Inflammatory macrophage treated with lipopolysaccharide for 1 hour (primary cell): ENCODE data around the gene MAJIN.
"Not testable (repeated sequence)": the region's sequence is repeated elsewhere in the genome, so short reads cannot be mapped to it uniquely, and the experiment has no call there.

Experiments used
- DNase-seq, 2 donors: peaks; one replicate each; pipeline ENCODE4 v3.0.0-alpha.2; 2020 to 2022

The MAJIN gene

DNA sequence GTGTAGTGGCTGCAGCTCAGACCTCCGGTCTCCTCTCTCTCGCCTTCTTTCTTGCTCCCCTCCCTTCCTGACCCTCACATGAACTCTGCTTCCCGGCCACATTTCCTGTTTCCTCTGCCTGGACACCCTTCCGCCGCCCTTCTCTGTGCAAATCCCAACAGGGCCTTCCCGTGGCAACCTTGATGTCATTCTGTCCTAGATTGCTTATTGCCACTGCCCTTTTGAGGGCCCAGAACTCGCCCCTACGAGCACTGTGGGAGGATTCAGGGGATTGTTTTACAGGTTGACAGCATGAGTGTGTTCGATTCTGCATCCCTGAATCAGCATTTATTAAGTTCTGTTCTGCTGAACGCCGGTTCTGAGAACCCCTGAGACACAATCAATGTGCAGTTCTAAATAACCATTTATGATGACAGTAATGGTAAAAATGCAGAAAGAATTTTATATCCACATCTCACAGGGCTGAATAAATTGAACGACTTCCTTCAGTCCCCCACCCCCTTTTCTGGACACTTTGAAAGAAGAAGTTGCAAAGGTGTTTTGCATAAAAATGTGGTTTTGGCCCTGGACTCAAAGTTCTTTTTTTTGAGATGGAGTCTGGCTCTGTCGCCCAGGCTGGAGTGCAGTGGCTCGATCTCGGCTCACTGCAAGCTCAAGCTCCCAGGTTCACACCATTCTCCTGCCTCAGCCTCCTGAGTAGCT is 18.5 kb upstream of the MAJIN start:
- peak; percentile 31 to 63 for DNase-seq

DNA sequence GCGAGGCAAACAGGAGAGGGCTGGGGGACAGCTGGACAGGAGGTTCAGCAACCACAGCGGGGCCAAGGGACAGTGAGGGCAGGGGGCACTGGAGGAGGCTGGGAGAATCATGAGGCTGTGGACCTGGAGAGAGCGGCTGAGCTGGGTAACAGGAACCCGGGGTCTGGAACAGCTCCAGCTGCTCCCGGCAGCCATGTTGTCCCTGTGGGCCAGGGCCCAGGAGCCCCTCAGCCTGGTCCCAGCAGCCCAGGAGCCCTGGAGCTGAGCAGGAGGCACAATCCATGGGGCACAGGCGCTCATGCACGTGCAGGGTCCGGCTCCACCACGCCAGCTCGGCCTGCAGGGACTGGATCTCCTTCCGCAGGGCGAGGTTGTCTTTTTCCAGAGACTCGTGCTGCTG is 17.5 kb upstream of the MAJIN start:
- no peak for DNase-seq

DNA sequence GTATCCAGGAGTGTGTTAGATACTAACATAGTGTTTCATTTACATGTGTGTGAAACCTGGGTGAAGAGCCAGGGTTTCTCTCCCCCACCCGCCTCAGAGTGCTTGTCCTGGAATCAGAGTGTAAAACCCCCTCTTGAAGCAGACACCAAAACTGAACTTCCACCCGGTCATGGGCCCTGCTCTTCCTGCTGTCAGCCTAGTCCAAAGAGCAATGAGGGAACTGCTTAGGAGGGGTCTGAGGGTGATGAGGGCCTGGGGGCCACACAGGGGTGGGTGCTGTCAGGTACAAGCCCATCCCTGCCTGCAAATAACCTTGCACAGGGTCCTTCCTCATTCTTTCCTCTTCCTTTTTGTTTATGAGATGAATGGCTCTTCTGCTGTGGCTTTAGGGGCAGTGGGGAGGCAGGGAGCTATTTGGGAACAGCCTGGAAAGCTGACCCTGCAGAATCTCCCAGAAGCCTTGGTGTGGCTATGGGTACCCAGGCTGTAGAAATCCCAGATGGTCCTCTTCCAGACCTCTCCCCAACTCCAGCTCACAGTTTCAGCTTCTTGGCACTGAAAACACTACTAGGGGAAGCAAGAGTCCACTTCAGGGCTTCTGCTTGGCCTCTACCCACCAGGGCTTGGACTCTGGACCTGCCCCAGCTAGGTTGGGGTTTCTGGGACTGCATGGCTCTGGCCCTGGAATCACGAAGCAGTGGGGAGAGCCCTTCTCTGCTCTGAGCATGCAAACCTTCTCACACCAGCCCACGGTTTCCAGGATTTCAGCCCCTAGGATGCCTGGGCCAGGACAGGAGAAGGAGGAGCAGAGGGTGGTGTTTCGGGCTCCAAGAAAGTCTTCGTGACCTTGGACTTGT is 16.3 kb upstream of the MAJIN start:
- DNase-seq, result no peak

DNA sequence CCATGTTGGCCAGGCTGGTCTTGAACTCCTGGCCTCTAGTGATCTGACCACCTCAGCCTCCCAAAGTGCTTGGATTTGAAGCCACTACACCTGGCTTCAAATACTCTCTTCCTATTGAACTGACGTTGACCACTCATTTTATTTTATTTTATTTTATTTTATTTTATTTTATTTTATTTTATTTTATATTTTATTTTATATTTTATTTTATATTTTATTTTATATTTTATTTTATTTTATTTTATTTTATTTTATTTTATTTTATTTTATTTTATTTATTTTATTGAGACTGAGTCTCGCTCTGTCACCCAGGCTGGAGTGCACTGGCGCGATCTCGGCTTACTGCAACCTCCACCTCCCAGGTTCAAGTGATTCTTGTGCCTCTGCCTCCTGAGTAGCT is 11.4 kb upstream of the MAJIN start:
- not testable (repeated sequence) for DNase-seq

DNA sequence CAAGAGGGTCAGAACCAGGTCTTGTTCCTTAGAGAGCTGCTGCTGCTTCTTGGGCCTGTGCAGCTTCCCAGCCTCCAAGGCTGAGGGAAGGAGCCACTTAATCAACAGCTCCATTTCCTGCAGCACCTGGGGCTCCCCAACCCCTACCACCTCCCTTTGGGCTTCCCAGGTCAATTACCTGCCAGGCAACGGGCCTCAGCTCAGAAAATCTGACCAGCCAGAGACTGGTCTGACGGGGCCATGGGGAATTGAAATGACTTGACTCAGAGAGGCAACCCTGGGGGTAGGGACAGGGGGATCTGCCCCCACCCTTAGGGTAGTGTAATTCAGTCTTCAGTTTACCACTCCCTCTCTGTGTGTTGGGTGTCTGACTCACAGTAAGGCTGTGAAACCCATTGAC is 4.7 kb upstream of the MAJIN start:
- DNase-seq, result no peak

DNA sequence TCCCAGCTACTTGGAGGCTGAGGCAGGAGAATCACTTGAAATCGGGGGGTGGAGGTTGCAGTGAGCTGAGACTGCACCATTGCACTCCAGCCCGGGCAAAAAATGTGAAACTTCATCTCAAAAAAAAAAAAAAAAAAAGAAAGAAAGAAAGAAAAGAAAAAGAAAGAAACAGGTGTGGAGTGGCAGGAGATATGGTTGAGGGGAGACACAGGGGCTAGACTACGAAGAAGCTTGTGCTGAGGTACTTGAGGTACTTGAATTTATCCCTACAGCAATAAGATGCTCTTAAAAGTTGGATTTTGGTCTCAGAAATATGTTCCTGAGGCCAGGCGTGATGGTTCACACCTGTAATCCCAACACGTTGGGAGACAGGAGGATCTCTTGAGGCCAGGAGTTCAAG is 2.2 kb upstream of the MAJIN start:
- DNase-seq, result no peak

DNA sequence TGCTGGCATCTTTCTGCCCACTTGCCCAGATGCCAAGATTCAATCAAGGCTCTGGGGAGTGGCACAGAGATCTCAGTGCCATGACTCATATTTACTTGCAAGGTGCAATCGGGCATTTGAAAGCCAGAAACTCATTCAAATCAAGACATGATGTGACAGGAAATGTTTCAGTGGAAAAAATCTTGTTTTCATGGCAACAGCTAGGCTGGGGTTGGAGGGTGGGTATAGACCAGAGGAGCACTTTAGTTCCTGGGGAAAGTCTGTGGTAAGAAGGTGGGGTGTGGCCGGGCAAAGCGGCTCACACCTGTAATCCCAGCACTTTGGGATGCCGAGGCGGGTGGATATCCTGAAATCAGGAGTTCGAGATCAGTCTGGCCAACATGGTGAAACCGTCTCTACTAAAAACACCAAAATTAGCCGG is 1.2 kb downstream of the MAJIN start:
- no peak for DNase-seq

DNA sequence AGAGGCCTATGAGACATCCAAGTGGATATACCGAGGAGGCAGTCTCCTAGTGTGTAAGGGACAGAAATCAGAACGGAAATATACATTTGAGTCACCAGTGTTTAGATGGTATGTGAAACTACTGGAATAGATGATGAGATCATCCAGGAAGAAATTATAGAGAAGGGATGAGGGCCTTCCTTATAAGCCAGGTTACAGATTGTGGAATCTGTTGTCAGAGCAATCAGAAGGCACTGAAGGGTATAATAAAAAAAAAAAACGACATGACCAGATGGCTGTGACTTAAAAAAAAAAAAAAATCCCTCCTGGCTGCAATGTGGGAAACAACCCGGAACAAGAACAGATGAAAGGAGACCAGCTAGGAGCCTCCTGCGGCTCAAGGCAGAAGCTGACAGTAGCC is 2.7 kb downstream of the MAJIN start:
- peak in 1 of 2 donors; percentile 4 for DNase-seq

DNA sequence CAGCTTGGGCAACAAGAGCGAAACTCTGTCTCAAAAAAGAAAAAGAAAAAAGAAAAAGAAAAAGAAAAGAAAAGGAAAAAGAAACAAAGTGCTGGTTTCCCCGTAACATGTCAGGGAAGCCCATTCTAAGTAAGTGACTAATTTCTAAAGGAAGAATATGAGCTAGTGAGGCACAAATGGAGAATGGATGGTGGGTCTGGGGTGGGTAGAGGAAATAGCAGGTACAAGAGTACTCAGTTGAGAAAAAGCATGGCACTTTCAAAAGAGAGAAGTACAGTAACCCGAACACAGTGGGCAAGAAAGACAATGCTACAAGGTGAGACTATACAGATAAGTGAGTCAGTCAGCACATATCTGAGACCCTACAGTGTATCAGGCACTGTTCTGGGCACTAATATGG is 4.5 kb downstream of the MAJIN start:
- no peak for DNase-seq

DNA sequence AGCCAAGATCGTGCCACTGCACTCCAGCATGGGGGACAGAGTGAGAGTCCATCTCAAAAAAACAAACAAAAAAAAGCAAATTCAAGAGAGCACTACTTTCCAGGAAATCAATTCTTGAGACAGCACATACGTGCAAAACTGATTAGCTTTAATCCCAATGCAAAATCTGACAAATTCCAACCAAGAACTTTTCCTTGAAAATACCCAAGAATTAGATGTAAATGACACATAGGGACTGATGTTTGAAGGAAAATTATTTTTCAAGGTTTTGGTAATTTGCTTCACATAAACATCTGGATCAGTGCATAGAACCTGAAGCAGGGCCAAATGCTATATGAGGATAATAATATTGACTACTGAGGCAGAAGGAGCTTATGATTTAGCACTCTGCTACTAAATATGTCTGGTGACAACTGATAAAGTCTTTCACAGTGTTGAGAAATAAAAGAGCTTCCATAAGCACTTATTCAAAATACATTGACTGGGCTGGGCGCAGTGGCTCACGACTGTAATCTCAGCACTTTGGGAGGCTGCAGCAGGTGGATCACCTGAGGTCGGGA is 8.8 kb downstream of the MAJIN start:
- DNase-seq, result no peak

DNA sequence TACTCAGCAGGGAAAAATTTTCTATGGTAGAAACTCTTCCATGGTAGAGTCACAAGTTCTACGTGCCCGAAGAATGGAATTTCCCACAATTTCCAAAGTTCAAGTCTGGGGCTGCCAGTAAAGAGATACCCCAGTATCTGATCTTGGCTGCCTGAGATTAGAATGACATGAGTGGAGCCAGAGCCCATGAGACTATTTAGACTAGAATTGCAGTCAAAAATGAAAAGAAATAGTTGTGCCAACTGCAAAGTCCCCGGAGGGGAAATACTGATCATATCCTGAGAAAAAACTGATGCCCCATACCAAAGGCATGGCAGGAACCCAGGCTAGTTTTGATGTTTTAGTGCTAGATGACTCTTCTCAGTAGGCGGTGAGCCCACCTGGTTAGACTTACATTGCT is 11.2 kb downstream of the MAJIN start:
- no peak for DNase-seq

DNA sequence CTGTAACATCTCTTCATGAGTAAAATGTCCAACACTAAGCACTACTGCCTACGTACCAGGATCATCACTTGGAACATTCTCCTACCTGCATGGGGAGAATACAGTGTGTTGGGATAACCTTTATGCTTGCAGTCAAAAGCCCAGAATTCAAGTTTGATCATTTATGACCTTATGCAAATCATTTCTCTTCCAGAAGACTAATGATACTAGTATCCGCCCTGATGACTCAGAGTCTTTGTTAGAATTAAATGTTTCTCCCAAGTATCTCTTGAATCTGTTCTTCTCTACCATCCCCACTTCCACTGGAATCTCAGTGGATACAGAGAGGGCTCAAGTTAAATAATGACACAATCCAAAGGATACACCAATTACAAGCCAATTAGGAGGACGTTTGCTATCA is 12.4 kb downstream of the MAJIN start:
- no peak for DNase-seq

DNA sequence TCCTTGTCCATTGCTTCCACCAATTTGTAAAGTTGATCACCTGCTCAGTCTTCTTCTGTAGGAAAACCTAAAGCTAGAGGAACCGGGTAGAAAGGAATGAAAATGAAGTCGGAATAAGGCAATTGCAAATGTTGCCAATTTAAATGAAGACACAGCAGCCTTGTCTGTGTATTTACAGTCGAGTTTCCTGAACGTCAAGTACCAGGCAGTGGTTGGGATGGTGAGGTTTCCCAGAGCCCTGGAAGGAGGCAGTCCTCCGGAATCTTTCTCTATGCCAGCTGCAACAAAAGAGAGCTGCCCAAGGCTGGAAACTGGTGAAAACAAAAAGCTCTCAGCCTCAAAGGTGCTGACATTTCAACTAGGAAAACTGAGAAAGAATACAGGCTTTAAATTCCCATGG is 17.7 kb downstream of the MAJIN start:
- no peak for DNase-seq

DNA sequence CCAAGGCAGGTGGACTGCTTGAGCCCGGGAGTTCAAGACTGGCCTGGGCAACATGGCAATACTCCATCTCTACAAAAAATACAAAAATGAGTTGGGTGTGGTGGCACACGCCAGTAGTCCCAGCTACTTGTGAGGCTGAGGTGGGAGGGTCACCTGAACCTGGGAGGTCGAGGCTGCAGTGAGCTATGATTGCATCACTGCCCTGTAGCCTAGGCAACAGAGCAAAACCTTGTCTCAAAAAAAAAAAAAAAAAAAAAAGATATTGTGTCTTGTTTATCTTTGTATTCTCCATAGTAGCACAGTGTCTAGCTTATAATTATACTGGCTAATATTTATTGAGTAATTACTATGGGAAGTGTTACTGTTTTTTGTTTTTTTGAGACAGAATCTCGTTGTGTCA is 20.4 kb downstream of the MAJIN start:
- DNase-seq, result no peak

DNA sequence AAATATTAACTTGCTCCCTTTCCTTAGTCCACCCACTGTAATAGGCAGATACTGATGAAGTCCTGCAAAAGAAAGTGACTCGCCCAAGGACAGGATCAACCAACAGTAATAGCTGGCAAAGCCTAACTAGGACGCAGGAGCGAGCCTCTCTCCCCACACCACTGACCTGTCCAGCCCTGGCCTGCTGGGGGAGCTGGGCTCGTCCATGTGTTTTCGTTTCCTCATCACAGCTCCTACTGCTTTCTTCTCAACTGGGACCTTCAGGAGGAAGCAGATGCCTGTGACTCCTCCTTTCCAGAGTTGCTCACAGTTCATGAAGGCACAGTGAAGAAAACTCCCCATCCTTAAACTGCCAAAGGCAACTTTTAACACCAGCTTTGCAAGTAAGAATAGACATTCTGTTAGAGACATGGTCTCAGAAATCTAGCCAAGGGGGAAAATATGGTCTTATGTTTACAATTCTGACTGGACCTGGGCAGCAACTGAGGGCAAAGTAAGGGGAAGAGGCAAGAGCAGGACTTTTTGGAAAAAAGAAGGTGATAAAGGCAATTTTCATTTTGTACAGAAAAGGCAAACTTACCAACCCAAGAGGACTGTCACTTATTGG is 24.6 kb downstream of the MAJIN start:
- peak; percentile 13 to 39 for DNase-seq

DNA sequence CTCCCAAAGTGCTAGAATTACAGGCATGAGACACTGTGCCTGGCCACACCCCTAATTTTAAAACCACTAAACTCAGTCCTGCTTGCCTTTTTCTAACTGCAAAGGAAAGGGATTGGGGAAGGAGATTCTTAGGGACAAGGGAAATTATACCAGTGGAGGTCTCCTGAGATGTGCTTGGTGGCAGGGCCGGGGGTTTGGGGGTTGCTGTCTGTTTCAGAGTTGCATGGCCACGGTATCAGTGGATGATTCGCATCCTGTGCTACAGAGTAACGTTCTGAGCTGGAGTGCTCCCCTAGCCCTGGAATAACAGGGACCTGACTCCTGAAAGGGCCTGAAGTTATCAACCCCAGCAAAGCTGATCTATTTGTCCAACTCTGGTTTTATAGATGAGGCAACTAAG is 35.4 kb downstream of the MAJIN start:
- DNase-seq, result no peak

DNA sequence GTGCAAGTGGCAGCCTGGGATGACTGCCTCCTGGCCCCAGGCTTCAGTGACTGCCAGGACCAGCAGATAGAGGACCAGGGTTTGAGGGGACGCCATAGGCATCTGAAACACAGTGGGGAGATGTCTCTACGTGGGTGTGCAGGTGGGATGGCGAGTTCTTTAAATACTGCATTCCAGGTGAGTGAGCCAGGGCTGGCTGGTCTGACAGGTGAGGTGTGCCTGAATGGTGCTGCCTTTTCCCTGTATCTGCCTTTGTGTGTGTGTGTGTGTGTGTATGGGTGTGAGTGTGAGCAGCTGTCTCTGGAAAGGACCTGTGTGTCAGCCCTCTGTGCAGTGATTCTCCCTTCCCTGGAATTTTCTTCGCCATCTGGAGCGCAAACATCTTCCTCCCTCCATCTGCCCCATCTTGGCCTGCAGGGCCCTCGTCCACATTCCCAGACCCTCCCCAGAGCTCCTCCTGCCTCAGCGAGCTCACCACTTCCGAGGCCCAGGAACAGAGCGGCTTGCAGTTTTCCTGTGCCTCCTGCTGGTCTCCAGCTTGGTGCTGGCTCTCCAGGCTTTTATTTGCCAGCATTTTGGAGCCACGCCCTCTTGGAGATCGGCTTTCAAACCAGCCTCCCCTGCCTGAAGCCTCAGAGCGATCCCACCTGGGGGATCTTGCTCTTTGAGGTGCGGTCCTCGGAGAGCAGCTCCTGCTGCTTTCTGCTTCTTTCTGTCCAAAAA is 36.4 kb downstream of the MAJIN start, which contains the start of gene GPHA2:
TSS of gene GPHA2 (minus strand) at position 535 of the 723 bp plus-strand sequence. CDS start at position 102, 433 bp downstream.
- DNase-seq, result no peak

DNA sequence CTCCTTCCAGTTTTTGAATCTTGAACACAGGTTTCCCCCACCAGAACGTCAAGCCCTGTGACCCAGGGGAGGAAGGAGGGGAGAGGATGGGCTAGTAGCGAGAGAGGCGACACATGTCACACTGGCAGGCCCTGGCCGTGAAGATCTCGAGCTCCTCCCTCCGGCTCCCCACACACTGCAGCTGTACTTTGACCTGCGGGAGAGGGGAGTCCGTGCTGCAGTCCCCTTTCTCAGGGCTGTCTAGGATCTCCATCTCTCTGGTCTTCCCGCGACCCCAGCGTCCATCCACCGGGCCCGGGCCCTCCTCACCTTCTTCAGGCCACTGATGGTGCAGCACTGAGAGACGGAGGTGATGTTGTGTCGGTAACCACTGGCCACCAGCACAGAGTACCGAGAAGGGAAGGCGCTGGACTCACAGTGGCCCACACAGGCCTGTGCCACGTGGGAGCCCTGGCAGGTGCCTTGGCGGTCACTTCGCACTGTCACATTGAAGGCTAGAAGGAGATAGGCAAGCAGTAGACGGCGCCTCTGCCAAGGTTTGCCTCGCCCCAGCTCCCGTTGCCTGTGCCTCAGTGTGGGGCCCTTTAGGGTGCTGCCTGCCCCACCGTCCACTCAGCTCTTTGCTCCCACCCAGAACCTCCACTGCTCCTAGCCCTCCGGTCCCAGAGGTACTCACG is 37.1 kb downstream of the MAJIN start:
- no peak for DNase-seq

DNA sequence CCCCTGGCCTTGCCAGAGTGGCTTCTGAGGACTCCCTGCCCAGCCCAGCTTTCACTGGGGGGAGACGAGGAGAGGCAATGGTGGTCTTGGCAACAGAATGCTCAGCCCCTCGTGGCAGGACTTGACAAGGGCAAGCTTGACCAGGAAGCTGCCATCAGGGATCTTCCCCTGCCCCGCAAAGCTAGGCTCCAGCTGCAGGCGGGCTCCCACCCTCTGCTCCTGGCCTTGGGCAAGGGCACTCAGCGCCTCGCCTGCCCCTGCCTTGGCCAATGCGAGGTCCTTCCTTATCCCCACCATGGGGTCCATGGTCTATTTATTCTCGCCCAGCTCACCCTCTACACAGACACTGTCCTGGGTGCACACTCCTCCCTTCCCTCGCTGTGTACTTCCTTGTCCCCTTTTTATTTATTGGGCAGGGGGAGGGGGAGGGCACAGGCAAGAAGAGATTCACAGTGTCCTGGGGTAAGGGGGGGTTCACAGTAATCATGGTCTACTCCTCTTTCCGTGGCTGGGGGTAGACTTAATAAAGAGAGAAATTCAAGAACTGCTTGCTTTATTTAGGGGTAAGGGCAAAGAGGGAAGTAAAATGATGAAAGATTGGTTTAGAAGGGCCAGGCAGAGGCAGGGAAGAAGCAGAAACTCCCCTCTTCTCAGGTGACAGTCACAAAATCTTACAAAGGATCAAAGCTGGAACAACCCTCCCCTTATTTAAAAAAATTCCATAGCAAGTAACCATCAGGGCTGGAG is 37.8 kb downstream of the MAJIN start:
- no peak for DNase-seq

DNA sequence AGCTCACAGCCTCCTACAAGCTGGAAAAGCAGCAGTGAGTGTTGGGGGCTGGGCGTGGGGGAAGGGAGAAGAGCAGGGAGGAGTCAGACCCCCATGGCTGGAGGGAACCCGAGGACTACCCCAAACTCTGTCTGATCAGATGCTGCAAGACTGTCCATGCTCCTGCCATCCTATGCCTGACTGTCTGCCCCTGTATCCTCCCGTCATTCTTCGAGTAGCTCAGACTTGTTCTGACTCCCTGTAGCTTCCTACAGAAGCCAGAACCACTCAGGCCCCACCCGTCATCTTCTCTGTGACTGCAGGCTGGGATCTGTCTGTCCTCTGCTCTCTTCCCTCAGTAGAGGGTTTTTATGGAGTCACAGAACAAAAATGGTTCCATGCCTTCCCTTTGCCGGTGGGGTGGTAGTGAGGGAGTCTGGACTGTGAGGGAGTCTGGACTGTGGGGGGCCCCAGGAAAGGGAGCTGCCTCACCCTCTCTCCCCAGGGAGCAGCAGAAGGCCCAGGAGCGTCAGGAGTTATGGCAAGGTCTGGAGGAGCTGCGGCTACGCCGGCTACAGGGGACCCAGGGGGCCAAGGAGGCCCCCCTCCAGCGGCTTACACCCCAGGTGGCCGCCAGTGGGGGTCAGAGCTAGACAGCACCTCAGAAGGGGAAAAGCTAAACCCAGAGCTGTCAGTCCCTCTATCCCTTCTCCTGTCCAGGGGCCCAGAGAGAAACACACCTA is 38.5 kb downstream of the MAJIN start:
- DNase-seq, result no peak

DNA sequence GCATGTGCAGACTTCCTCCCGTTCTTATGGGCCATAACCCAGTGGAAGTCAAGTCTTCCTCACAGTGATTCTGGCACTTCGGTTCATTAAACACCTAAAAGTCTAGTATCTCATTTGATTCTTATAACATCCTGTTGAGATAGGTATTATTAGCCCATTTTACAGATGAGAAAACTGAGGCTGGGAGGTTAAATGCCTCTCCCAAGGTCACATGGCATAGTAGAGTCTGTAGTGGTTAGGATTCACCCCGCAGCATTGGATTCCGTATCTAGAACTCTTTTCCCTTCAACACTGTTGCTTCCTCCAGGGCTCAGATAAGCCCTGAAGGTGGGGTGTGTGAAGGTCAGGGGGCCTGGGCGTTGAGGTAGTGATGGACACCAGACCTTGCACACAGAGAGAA is 39.6 kb downstream of the MAJIN start:
- no peak for DNase-seq
